ENCODE measurements around the gene IFNA21. TPM values are rescaled to one million over a fixed set of nuclear protein-coding genes. Genes with fewer than 3 reads are reported as not detected.
"Not testable (repeated sequence)": the region's sequence is repeated elsewhere in the genome, so short reads cannot be mapped to it uniquely, and the experiment has no call there.

IFNA21 gene
- not detected for total RNA-seq

- ATAC-seq (ENCODE audit: low FRiP score); DNase-seq (ENCODE audit: low spot score): not testable (repeated sequence)
These were observed at the start of gene IFNA21 for GRCh38 chr9:21166560-21166959. IFNA21 (minus strand) TSS chr9:21166660; CDS start chr9:21166612, 48 bp downstream.

DNA sequence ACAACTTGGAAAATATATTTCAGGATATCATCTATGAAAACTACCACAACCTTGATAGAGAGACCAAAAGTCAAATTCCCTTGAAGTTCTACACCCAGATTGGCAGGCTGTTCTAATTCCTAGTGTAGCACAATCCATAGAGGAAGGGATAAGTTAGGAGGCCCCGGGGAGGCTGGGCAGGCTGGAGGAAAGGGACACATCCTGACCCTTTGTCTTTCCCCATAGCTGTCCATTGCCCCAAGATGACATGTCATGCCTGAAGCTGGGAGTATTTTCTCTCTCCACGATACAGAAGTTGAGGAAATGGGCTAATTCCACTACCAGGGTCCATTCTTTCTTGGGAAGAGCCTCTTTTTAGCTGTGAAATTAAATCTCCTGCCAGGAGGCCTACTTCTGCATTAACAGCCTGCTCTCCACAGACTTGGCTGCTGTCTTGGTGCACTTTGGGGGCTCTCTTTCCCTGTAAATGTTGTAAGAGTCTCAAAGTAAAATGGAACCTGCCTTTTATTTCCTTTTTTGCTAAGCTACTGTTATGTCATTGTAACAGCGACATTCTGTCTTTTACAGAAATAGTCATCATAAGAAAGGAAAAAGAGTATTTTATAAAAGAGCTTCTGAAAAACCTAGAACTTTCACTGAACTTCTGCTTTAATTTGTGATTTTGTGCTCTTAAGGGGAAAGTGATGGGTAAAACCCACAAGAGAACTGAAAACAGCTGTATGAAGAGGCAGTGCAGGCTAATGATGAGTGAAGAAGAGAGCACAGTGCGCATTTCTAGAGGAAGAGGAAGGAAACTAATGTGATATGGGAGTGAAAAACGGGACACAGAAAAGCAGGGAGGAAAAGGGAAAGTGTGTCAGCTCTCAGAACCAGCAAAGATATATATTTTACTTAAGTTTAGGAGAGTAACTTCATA lies 47.2 kb upstream of the IFNA21 start:
- DNase-seq (ENCODE audit: low spot score); ATAC-seq (ENCODE audit: low FRiP score): not testable (repeated sequence)

DNA sequence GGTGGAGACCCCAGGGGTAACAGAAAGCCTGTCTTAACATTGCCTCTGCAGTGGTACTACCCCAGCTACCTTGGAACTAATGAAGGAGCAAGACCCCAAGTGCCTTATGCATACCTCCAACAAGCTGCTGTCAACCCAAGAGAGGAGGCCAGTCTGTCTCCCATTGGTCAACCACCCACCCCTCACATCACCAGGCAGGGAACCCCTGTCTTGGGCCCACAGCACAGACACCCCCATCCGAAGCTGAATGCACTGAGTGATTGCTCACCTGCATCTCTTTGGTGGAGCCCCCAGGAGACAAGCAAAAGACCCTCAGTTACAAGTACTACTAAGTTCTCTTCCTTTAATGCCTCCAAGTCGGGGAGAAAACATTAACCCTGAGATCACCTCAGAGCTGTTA lies 45.7 kb upstream of the IFNA21 start:
- not testable (repeated sequence) for ATAC-seq (ENCODE audit: low FRiP score); DNase-seq (ENCODE audit: low spot score)

GRCh38 chr9:21210782-21211181 lies 44.3 kb upstream of the IFNA21 start:
- ATAC-seq (ENCODE audit: low FRiP score); DNase-seq (ENCODE audit: low spot score): not testable (repeated sequence)

DNA sequence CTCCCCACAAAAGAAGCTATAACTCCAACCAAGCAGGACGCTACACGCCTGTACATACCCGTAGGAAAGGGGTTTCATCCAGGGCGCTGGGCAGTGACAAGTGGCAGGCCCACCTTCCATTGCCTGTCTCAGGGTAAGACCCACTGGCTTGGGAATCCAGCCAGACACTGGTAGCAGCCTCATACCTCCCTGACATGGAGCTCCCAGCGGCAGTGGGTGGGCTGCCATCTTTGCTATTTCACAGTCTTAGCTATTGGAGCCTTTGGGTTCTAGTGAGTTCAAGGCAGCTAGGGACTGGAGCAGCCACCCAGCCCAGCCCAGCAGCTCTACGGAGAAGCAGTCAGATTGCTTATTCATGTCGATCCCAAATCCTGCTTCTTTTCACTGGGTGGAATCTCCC lies 43.9 kb upstream of the IFNA21 start:
- no peak for DNase-seq (ENCODE audit: low spot score)
- TF ChIP-seq, protein P1, sequence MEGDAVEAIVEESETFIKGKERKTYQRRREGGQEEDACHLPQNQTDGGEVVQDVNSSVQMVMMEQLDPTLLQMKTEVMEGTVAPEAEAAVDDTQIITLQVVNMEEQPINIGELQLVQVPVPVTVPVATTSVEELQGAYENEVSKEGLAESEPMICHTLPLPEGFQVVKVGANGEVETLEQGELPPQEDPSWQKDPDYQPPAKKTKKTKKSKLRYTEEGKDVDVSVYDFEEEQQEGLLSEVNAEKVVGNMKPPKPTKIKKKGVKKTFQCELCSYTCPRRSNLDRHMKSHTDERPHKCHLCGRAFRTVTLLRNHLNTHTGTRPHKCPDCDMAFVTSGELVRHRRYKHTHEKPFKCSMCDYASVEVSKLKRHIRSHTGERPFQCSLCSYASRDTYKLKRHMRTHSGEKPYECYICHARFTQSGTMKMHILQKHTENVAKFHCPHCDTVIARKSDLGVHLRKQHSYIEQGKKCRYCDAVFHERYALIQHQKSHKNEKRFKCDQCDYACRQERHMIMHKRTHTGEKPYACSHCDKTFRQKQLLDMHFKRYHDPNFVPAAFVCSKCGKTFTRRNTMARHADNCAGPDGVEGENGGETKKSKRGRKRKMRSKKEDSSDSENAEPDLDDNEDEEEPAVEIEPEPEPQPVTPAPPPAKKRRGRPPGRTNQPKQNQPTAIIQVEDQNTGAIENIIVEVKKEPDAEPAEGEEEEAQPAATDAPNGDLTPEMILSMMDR (IDR thresholded peaks at IDR 0.05) = no peak
- no peak for ATAC-seq (ENCODE audit: low FRiP score)

- not testable (repeated sequence) for ATAC-seq (ENCODE audit: low FRiP score); DNase-seq (ENCODE audit: low spot score)
These were observed 40.6 kb upstream of the IFNA21 start, which contains the start of gene IFNA10 for GRCh38 chr9:21207043-21207442. IFNA10 (minus strand) TSS chr9:21207143; CDS start chr9:21207097, 46 bp downstream.

GRCh38 chr9:21205204-21205603 lies 38.7 kb upstream of the IFNA21 start:
- DNase-seq (ENCODE audit: low spot score) = no peak
- no peak for ATAC-seq (ENCODE audit: low FRiP score)
- TF ChIP-seq, protein P1 (IDR thresholded peaks at IDR 0.05) = no peak

DNA sequence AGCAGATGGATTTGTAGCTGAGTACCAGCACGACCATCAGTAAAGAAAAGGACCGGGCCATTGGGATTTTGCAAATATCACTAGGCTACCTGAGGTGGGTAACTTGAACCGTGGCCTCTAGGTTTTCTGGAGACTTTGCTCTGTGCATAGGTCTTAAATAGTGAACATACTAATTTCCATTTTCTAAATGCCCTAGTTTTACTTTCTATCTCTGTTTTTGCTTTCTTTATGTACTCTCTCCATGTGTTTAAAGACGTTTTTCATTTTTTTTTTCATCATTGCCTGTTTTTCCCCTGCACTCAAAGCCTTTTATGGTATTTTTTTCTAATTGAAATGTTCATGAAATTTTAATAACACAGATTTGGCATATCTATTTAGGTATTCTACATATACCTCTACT lies 35.6 kb upstream of the IFNA21 start, which contains the start of gene IFNA7:
Gene IFNA7, minus strand, starts transcription at position 101 of the 400 bp plus-strand sequence. Its CDS starts 40 bp downstream, at position 61.
- ATAC-seq (ENCODE audit: low FRiP score); DNase-seq (ENCODE audit: low spot score): not testable (repeated sequence)

- DNase-seq (ENCODE audit: low spot score); ATAC-seq (ENCODE audit: low FRiP score): not testable (repeated sequence)
These were observed 28.7 kb upstream of the IFNA21 start for GRCh38 chr9:21194867-21195776.

DNA sequence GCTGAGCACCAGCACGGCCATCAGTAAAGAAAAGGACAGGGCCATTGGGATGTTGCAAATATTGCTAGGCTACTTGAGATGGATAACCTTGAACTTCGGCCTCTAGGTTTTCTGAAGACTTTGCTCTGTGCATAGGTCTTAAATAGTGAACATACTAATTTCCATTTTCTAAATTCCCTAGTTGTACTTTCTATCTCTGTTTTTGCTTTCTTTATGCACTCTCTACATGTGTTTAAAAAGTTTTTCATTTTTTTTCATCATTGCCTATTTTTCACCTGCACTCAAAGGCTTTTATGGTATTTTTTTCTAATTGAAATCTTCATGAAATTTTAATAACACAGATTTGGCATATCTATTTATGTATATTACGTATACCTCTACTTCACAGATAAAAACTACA lies 21.0 kb upstream of the IFNA21 start, which contains the start of gene IFNA4:
Gene IFNA4, minus strand, starts transcription at position 101 of the 400 bp plus-strand sequence. Its CDS starts 56 bp downstream, at position 45.
- ATAC-seq (ENCODE audit: low FRiP score); DNase-seq (ENCODE audit: low spot score): not testable (repeated sequence)

DNA sequence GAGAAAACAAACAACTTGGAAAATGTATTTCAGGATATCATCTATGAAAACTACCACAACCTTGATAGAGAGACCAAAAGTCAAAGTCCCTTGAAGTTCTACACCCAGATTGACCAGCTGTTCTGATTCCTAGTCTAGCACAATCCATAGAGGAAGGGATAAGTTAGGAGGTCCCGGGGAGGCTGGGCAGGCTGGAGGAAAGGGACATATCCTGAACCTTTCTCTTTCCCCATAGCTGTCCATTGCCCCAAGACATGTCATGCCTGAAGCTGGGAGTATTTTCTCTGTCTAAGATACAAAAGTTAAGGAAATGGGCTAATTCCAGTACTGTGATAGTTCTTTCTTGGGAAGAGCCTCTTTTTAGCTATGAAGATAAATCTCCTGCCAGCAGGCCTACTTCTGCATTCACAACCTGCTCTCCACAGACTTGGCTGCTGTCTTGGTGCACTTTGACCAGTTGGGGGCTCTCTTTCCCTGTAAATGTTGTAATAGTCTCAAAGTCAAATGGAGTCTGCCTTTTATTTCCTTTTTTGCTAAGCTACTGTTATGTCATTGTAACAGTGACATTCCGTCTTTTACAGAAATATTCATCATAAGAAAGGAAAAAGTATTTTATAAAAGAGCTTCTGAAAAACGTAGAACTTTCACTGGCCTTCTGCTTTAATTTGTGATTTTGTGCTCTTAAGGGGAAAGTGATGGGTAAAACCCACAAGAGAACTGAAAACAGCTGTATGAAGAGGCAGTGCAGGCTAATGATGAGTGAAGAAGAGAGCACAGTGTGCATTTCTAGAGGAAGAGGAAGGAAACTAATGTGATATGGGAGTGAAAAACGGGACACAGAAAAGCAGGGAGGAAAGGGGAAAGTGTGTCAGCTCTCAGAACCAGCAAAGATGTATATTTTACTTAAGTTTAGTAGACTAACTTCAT lies 16.6 kb upstream of the IFNA21 start:
- not testable (repeated sequence) for DNase-seq (ENCODE audit: low spot score); ATAC-seq (ENCODE audit: low FRiP score)

Data from omental fat pad (tissue), 4 donors.